Omental fat pad (tissue), 4 donors: ENCODE results near the gene HK2. TPM values are rescaled to one million over a fixed set of nuclear protein-coding genes. Genes with fewer than 3 reads are reported as not detected.

ENCODE experiments used
- ATAC-seq: fragments of 150-250 bp; one replicate; pipeline ENCODE4 v1.9.1; 2016; ENCODE audit warnings: mild to moderate bottlenecking, moderate library complexity; ENCODE audit not compliant: low FRiP score
- DNase-seq: peaks from one replicate; pipeline ENCODE4 v3.0.0-alpha.2; 2019; ENCODE audit warnings: low spot score
- total RNA-seq, 4 donors: library from RNA; depleted of rRNA; stranded (reverse); fragments of >200 nt; gene quantifications; one replicate each; pipeline ENCODE4 v1.1.0, GENCODE V29; 2016
- TF ChIP-seq, protein P1 (sequence below), 3 donors: fragments of 450-650 bp; IDR thresholded peaks; one replicate each; pipeline ENCODE4 v1.5.1; 2016 to 2017; ENCODE audit warnings: antibody characterized with exemption in 3 of 3, mild to moderate bottlenecking in 3 of 3, moderate library complexity in 2 of 3

The HK2 gene
- total RNA-seq, 4 donors from 2014 or later: 31.3 to 79.9 (median 43.8) TPM

DNA sequence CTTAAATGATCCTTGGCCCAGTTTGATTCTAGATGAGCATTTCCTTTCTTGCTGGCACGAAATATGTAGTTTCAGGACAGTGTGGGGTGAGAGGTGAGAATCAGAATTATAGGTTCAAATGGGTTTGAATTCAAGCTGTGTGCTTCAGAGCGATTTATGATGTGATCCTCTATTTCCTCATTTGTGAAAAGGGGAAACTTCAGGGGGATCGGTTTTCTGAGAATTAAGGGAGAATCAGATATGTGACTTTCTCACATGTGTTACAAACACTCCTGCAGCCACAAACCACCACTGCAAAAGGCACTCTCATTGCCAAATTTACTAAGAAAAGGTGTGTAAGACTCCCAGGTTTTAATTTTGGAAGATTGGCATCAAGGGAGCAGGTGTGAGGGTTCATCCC lies 24.4 kb downstream of the HK2 start:
- TF ChIP-seq, protein P1, sequence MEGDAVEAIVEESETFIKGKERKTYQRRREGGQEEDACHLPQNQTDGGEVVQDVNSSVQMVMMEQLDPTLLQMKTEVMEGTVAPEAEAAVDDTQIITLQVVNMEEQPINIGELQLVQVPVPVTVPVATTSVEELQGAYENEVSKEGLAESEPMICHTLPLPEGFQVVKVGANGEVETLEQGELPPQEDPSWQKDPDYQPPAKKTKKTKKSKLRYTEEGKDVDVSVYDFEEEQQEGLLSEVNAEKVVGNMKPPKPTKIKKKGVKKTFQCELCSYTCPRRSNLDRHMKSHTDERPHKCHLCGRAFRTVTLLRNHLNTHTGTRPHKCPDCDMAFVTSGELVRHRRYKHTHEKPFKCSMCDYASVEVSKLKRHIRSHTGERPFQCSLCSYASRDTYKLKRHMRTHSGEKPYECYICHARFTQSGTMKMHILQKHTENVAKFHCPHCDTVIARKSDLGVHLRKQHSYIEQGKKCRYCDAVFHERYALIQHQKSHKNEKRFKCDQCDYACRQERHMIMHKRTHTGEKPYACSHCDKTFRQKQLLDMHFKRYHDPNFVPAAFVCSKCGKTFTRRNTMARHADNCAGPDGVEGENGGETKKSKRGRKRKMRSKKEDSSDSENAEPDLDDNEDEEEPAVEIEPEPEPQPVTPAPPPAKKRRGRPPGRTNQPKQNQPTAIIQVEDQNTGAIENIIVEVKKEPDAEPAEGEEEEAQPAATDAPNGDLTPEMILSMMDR (IDR thresholded peaks at IDR 0.05): no peak
- no peak for DNase-seq
- no peak for ATAC-seq

DNA sequence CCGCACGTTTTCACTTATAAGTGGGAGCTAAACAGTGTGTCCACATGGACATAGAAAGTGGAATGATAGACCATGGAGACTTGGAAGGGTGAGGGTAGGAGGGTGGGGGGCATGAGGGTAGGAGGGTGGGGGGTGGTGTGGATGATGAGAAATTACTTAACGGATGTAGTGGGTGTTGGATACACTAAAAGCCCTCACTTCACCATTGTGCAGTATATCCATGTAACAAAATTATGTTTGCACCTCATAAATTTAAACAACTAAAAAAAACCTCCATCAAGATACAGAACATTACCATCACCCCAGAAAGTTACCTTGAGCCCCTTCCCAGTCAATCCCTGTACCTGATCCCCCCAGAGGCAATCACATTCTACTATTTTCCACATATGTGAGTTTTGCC lies 26.2 kb downstream of the HK2 start:
- DNase-seq (no peak), ATAC-seq (no peak)
- TF ChIP-seq, protein P1 (IDR thresholded peaks at IDR 0.05): no peak

DNA sequence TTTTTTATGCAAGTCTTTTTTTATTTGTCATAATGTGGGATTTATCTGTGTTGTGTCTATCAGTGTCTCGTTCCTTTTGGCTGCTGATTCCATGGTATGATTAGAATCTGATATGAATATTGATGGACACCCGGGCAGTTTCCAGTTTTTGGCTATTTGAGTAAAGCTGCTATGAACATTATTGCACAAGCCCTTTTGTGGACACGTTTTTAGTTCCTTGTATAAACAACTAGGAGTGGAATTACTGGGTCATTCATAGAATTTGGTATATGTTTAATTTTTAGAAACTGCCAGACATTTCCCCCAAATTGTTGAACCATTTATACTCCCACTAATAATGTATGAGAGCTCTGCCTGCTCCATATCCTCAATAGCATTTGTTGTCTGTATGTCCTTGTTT lies 26.6 kb downstream of the HK2 start:
- DNase-seq: no peak
- TF ChIP-seq, protein P1 (IDR thresholded peaks at IDR 0.05): no peak

DNA sequence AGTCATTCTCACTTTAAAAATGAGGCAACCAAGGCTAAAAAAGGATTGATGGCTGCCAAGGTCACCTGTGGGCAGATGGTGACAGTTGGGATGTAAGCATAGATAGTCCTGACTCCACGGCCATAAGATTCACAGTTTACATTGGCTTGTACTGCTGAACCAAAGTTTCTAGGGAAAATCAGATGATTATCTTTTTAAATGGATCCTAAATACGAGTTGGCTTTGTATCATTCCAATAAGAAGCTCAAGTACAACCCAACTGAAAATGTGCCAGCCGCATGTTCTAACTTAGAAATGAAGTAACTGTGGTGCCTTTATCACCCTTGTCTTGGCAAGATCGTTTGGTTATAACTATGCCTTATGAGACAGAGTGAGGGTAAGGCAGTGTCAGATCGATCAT lies 27.6 kb downstream of the HK2 start:
- ATAC-seq (no peak), DNase-seq (no peak)
- TF ChIP-seq, protein P1 (IDR thresholded peaks at IDR 0.05): no peak

More for the DNA sequence above, 26.6 kb downstream of the HK2 start:
- no peak for ATAC-seq

DNA sequence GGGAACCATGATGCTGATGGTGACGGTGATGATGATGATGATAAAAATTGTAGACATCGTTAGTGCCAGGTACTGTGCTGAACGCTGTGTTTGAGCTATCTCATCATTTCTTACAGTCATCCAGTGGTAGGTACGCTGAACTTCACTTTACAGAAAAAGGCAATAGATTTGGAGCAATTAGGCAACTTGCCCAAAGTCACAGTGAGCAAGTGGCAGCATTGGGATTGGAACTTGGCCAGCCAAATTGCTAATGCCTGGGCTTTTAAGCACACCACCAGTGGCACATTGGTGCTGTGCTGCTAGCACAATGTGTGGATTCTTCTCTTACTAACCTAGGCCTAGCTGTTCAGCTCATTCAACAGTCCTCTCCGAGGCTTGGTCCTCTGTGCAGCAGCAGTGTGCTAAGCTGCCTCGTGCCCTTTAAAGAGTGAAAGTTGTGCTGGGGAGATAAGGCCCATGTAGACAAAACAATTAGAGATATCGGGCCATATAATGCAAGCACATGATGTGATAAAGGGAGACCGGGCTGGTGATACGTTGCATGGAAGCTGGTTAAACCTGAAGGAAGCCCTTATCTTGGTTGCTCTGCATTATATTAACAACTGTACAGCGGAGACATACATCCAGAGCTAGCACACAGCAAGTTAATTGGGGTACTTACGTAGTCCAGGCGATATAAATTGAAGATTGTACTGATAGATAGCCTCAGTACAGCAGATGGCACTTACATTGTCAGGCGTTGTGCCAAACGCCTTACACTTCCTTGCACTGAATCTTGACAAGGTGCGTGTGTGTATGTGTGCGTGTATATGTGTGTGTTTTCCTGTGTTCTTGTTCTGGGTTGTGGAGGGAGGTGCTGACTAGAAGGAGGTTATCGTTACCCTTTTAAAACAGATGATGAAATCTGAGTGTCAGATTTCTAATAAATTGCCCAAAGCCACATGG lies 28.4 kb downstream of the HK2 start:
- ATAC-seq (no peak), DNase-seq (no peak)
- TF ChIP-seq, protein P1 (IDR thresholded peaks at IDR 0.05): no peak

DNA sequence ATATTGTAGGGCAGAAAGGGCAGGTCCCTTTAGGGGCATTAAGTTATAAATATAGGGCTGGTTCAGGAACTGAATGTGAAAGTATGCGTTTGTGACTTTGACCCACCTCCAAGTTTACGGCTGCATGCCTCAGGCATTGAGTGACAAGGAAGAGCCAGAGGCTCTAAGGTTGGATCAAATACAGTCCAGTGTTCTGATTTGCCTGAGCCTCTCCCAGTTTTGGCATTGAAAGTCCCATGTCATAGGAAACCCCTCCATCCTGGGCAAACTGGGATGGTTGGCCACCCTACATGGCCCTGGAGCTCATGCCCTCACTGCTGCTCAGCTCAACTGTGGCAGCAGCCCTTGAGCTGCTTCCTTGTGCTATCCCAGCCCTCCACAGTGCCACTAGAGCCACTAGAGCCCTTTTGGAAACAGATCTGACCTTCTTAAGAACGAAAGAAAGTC lies 29.9 kb downstream of the HK2 start:
- no peak for DNase-seq
- no peak for ATAC-seq
- TF ChIP-seq, protein P1 (IDR thresholded peaks at IDR 0.05): no peak
